Right lung (tissue), 5 donors: ENCODE results near the gene RGS6. TPM values are rescaled to one million over a fixed set of nuclear protein-coding genes. Genes with fewer than 3 reads are reported as not detected.
A peak's percentile ranks its signal among the peaks of the same experiment; 100 is the strongest.

Experiments
- DNase-seq, 2 donors: peaks; one replicate each; pipeline ENCODE4 v3.0.0-alpha.2; 2013
- polyA plus RNA-seq, 5 donors: library from polyadenylated mRNA; unstranded; fragments of 120-200 nt; gene quantifications; one replicate each; pipeline versions ENCODE4 v1.2.1 to v1.2.3, GENCODE V29; 2013; ENCODE audit warnings: inconsistent platforms in 1 of 5, low replicate concordance in 1 of 5; ENCODE audit not compliant: insufficient read length in 5 of 5, insufficient read depth in 1 of 5

RGS6 gene
- polyA plus RNA-seq, 5 donors, result 2.8 to 3.1 (median 2.9) TPM

DNA sequence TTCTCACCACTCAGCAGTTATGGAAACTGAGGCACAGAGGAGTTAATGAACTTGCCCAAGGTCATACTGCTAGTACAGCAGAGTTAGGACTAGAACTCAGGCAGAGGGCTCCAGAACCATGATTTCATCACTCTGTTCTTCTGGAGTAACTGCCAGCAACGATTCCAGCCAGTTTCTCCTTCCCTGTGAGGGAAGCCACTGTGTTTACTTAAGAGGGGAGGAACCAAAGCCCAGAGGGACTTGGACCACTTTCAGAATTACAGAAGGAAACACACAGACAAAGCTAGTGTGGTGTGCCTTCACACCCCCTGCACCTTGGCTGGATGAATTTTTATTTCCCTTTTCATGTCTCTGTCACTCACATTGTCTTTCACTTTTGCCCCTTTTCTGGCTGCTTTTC lies 563.4 kb downstream of the RGS6 start:
- no peak for DNase-seq

DNA sequence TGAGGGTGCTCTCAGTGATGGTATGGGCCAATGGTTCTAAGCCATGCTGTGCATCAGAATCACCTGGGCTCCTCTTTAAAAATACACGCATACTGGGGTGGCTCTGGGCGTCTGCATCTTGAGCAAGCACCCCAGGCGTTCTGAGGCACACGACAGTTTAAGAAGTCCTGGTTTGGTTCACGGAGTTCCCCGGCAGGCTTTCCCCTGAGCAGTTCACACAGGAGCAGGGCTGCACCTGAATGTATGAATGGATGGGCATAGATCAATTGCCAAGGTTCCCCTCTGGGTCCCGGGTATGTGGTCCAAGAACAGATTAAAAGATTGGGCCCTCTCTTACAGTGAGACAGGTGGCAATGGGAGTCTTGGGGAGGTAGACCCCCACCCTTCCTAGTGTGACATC lies 566.4 kb downstream of the RGS6 start:
- DNase-seq, result no peak

DNA sequence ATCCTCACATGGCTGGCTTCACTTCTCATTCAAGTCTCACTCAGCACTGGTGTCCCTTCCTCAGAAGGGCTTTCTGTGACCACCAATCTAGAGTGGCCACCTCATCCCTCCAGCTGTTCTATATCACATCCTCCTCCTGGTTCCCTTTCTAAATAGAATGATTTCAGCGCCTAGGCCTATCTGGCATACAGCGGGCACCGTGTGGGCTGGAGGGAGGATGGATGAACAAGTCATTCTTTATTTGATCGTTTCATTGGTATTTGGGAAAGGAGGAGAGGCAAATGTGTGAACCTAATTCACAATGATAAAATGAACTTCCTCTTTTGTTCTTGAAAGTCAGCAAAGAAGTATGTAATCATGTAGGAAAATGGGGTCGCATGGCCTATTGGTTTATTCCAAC lies 567.5 kb downstream of the RGS6 start:
- DNase-seq, result no peak

DNA sequence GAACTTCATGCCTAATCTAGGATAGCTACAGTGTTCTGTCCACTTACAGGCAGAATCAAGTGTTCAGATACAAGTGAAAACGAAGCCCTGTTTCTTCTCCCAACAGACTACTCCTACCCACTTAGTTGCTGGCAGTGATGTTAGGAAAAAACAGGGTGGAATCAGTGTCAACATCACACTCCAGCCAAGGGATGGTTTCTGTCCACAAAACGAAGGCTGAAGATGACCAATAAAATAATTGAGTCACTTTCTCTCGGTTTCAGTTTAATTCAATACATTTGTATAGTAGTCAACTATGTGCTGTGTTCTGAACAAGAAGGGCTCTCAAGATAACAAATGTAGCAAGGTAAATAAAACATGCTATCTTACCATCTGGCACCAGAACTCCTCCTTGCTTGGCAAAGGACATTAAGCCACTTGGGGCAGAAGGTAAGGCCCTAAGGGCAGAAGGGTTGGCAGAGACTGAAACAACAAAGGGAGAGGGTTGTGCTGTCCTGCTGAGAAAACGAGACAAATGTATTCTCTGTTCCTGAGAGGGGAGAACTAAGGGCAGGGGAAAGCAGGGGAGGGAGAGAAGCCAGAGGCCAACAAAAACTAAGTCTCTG lies 568.1 kb downstream of the RGS6 start:
- no peak for DNase-seq

DNA sequence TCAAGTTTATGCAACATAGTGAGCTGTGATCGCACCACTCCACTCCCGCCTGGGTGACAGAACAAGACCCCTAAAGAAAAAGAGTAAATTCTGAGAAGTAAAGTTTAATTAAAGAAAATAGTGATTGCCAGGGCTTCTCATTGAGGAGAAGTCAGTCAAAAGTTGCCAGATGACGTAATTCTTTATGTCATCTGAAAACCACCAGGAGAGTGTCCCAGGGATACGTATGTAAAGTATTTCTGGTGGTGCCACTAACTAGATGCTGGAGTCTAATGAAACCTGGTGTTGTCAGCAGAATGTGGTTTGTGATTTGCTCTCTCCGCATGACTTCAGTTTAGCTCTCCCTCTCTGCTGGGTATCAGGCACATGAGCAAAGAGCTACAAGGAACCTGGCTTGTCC lies 569.2 kb downstream of the RGS6 start:
- no peak for DNase-seq

DNA sequence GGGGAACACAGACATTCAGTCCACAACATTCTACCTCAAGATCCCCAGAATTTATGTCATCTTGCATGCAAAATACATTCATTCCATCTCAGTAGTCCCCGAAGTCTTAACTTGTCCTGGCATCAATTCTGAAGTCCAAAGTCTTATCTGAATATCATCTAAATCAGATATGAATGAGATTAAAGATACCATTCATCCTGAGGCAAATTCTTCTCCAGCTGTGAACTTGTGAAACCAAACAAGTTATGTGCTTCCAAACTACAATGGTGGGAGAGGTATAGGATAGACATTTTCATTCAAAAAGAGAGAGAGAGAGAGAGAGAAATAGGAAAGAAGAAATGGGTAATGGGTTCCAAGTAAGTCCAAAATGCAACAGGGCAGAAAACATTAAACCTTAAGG lies 571.0 kb downstream of the RGS6 start:
- no peak for DNase-seq

DNA sequence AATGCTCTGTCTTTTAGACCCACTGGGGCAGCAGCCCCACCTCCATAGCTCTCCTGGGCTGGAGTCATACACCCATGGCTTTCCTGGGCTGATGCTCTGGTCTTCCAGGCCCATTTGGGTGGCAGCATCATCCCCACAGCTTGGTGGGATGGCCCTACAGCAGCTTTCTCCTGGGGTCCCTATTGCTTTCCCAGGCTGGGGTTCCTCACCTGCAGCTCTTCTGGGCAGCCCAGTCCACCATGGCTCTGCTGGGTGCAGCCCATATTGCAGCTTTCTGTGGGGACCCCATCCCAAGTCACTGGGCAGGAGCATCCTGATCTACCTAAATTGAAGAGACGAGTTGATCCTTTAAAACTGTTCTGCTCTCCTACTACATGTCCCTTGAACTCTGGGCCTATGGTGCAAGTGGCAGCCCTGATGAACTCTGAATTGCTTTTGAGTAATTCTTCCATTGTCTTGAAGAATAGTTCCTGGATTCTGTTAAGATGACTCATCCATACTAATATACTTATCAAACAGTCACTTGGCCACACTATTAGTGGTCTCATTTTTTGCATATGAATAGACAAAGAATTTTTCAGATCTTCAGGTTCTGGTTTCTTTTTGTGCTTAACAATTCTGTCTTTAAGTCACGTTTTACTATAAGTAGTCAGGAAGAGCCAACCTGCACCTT lies 571.6 kb downstream of the RGS6 start:
- DNase-seq, result no peak

DNA sequence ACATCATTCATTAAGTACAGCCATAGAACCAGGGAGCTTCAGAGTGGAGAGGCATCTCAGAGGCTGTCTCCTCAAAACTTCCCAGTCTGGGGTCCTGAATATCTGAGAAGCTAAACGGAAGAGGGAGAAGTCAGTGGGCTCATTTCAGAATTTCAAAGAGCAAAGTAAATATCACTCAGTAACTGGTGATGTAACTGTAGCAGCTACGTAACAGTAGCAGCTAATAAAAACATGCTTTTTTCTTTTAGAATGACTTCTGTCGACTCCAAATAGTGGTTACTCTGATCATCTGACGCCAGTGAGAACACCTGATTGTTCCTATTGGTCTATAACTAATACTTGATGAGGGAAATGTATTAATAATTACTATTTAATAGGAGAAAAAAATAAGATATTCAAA lies 578.3 kb downstream of the RGS6 start:
- DNase-seq, result no peak

DNA sequence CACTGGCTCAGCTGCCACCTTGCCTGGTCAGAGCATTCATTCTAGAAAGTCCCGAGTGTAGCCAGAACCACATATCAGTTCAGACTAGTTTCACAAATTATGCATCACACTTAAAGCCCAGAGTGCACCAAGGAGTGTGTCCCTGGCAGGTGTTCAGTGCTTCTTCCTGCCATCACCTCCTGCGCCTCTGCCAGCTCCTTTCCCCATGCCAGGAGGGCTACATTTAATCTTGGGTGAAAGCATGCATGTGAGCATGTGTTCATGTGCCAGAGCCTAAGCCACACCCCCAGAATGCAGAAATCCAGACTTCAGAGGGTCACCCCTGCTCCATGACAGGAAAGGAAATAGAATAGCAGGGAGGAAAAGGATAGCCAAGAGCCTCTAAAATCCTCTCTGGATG lies 580.1 kb downstream of the RGS6 start:
- DNase-seq, result no peak

DNA sequence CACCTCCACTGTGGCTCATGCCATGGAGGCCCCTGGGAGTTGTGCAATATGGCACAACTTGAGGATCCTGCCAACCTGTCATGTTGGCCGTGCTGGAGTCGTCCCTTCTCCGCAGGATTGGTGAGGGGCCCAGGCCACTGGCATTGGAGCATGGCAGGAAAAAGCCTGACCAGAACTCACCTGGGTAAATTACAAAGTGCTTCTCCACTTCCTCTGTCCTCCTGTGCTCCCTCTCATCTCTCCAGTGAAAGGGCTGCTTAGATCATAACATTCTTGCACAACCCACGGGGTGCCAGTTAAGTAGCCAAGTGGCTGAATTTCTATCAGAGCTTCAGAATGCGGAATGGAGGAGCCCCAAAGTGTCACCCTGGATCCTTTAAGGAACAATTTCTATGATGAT lies 580.7 kb downstream of the RGS6 start:
- DNase-seq, result no peak

DNA sequence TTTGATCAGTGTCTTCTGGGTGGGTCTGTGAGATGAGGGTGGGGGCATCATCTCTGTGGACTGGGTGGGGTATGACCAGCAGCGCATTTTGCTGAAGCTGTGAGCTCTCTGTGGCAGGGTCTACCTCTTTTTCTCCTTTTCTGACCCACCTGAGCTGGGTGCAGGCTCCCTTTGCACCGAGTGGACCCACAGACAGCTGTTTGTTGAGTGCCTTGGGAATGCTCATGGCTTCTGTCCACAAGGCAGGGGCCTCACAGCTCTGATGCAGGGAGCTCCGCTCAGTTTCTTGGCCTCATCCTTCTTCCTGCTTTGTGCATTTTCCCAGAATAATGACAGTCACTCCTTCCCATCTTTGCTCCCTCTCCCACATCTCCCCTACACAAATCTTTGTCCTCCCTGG lies 581.1 kb downstream of the RGS6 start:
- DNase-seq, result no peak

DNA sequence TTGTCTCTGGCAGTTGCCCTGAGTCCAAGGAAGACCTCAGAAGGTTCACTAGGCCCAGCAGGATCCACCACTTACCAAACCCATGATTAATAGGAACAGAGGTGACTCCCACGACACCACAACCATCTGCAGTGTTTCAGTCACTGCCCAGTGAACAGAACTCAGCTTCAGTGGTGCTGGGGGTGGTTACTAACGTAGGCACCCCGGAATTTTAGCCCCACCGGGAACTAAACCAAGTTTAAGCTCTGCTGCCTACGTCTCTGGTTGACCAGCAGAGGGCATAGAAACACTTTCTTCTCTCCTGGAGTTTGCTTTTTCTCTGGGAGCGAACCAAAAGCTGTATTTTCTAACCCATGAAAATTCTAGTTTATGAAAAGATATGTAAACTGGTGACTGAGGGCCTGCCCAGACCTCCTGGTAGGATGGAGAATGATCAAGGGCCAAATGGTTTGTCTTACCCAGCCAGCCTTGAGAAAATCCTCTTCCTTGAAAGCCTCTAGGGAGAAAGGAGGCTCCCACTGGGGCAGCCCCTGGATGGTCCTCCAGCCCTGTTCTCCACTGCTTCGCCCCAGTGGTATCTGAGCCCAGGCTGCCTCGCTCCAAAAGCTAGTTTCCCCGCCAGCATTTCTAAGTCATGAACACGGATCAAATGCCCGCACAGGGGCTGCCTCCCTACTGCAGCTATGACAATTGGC lies 581.9 kb downstream of the RGS6 start:
- DNase-seq, result no peak

DNA sequence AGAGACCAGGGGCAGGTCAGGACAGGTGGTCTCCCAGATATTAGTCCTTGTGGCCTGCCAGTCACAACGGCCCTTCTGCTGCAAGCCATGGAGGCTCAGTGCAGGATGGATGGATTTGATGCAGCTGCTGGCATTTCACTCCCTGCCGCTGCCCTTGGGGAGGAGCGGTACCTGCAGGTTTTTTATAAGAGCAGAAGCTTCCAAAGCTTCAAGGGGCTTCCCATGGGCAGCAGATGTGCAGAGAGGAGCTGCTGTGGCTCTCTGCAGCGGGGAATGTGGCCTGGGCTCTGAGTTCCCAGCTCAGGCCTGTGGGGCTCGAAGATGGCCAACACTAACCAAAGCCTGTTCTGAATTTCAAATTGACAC lies 582.4 kb downstream of the RGS6 start:
- no peak for DNase-seq

DNA sequence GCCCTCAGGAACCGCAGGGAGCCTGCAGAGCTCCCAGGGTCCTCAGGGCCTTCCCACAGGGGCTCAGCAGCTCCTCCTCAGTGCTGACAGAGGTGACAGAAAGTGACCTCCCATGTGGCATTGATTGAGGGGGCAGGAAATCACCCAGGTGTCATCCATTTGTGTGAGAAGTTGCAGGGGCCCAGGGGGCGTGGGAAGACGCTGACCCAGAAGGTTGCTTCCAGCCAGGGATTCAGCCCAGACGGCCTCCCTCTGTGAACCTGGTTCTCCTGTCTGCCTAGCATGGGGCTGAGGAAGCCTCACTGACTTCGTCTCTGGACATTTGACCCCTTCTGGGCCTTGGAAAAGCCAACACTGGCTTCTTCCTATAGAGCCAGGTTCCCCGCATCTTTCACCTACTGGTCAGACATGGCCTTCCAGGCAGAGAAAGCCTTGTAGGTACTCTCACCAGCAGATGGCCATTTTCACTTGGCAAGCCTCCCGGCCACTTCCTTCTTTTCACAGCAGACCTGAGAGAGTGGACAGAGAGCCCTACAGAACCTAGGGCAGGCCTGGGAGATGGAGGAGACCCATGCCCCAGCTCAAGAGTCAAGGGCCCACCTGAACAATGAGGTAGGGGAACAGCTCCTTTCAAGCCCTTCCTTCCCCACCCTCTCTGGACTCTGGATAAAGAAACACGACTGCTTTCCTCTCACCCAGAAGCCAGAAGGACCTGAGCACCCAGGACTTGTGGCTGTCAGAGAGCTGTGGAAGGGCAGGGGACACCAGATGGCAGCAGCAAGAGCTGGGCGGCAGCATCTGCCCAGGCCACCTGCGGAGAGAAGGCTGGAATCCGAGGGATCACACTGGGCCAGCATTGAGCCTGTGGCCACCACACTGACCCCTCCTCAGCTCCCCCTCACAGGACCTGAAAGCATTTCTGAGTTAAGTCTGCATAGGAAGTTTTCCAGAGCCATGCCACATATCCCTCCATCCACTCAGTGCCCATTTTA lies 583.8 kb downstream of the RGS6 start:
- DNase-seq, result no peak

DNA sequence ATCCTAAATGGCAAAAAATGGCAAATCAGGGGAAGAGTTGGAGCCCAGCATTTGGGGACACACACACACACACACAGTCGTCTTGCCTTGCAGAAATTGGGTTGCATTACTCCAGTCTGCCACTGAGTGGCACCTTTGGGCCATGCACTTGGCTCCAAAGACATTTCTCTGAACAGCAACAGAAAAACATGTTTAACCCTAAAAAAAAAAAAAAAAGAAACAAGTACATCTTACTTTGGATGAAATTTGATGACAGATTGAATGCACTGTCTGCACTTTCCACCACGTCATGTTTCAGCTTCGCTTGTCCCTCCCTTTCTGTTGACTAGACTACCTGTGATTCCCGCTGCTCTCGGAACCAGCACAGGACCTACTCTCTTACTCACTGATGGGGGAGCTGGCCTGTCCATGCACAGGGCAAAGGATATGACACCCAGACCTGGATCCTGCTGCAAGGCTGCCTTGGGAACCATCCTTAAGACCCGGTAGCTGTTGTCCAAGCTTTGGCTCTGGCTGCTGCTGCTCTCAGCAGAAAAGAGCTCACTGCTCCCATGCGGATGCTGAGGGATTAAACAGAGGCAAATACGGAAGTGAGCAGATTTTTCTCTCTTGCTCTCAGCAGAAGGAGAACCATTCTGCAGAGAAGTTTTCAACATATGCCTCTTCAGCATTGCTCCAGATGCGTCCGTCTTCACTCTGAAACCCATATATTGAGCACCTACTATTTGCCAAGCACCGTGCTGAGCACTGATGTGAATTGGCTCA lies 584.9 kb downstream of the RGS6 start:
- DNase-seq, result peak; percentile 72 to 82

DNA sequence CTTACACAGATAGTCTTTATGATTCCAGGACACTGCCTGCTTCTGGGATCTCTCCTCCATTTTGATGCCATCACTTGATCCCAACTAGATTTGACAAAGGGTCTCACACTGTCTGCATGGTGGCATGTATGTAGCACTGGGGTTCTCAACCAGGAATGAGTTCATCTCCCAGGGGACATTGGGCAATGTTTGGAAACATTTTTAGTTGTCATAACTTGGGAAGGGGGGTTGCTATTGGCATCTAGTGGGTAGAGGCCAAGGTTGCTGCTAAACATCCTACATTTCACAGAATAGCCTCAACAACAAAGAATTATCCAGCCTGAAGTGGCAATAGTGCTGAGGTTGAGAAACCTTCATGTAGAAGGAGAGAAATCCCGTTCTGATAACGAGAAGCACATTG lies 585.5 kb downstream of the RGS6 start:
- no peak for DNase-seq

DNA sequence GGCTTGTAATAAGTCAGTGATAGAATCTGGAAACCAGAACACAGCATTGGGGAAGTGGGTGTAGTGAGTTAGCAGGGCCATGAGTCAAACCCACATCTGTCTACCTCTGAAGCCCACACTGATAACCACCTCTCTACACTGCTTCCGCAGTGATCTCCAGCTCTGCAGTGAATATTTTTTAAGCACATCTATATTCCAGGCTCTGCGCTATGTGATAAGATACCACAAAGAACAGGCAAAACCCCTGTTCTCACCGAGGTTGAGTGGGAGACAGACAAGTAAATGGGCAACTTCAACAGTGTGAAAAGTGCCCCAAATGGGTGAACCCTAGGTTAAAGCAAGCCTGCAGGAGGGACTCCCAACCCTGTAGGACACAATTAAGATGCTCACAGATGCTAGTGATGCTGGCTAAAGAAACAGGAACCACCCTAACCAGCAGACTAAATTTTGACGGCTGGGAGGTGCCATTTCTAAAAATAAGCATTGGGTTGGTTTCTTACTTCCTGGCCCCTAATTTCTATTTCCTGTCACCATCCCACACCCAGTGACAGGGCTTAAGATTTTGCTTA lies 586.7 kb downstream of the RGS6 start:
- no peak for DNase-seq

DNA sequence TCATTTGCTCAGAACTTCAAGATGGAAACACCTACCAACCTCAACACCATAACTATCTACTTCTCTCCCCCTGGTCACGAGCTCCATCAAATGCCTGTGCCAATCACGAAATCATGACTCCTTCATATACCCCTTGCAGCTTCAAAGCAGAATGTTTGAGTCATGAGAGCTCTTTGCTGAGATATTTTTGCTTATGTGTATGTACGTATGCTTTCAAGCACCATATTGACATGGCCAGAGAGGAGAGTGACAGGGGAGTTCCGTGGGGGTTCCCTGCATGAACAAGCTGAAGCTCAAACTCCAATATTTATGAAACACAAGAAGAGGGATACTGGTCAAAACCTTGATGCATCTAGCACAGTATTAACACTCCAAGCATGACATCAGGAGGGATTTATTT lies 587.3 kb downstream of the RGS6 start:
- no peak for DNase-seq

DNA sequence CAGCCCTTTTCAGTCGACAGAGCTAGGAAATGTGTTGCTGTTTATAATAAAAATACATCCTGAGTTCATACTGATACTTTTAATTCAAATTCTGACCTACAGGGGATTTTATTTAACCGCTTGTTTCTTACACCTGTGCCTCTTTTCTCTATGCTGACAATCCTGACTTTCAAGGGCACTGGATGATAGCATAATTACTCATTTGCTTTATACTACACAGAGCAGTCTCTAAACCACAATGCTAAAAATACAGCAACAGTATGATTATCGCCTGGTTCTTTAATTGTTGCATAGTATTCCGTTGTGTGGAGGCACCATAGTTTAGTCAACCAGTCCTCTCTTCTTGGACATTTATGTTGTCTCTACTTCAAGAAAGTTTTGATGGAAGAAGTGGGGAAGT lies 588.8 kb downstream of the RGS6 start:
- DNase-seq, result no peak

DNA sequence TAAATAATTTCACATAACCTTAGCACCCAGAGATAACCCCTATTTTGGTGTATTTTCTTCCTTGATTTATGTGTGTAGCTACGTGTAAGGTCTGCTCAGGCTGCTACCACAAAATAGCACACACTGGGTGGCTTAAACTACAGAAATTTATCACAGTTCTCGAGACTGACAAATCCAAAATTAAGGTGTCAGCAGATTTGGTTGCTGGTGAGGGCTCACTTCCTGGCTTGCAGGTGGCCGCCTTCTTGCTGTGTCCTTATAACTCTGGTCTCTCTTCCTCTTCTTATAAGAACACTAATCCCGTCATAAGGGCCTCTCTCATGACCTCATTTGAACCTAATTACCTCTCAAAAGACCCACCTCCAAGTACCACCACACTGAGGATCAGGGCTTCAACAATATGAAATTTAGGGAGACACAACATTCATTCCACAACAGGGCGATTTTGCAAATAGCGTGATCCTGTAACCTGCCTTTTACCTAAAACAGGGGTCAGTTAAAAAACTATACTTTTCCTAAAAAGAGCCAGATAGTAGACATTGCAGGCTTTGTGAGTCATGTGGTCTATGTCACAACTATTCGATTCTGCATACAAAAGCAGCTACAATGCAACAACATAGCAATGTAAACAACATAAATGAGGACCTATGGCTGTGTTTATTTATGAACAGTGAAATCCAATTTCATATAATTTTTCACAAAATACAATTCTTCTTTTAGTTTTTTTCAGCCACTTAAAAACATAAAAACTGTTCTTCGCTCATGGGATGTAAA lies 589.9 kb downstream of the RGS6 start:
- DNase-seq, result no peak
